ENCODE results near the gene SYF2. TPM values are rescaled to one million over a fixed set of nuclear protein-coding genes. Genes with fewer than 3 reads are reported as not detected.

SYF2 gene
- total RNA-seq, 1 experiment from 2014 or later, result 30.2 TPM

DNA sequence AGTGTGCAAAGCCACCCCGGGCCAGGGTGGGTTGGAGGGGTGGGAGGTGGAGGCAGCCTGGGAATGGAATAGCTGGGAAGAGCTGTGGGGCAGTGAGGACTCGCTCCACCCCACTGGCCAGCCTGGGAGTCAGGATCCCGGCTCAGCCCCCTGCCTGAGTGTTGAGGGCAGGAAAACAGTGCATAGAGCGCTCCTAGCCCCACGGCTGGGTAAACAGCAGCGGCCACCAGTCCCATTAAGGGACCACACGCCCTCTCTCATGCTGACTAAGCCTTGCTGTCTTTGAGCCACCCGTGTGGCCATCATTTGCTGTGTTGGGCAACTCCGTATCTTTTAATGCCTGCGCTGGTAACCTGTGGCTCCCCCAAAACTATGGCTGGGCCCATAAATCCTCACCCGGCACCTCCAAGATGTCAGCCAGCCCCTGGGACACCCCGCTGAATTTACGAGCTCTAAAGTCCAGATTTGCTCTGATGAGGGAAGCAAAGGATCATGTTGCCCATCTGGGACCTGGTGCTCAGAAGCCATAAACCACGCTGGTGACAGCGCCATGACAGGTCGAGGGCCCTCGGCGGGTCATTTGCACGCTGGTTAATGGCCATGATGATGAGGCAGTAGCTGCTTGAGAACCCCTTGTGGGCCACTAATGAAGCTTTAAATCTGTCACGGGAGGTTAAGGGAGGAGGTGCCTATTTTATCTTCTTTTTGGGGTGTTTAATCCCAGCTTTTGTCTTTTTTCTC, 34.9 kb downstream of the SYF2 start:
- CTCF ChIA-PET, result interaction anchor here (0.6 kb wide), 2 partner anchors 24 to 162 kb away, joined by 4 to 6 read pairs; no protein-coding TSS in a partner anchor
- Histone ChIP-seq H3K9me3 (ENCODE audit: low read depth, low read length, poor library complexity, severe bottlenecking) (no peaks in the 10 kb centered on the region), H3K4me1 (ENCODE audit: insufficient read depth, low read length, poor library complexity, severe bottlenecking) (peaks cover 11% of the 10 kb centered on the region), H3K4me3 (ENCODE audit: low read depth, low read length, poor library complexity, severe bottlenecking) (no peak overlapping the region), H3K27ac (ENCODE audit: low read depth, low read length, poor library complexity, severe bottlenecking) (no peak overlapping the region), H3K36me3 (ENCODE audit: insufficient read depth, low read length, poor library complexity, severe bottlenecking) (no peaks in the 10 kb centered on the region), H3K27me3 (replicated peaks; ENCODE audit: insufficient read depth, low read depth, low read length, poor library complexity) (no peaks in the 10 kb centered on the region)
- intact Hi-C loops (cut with micrococcal nuclease; ENCODE audit: unreplicated experiment), result no loop called here
- DNase-seq (ENCODE audit: low spot score), result no peak
- POLR2A ChIA-PET (ENCODE audit: low non-redundant PET), result no interaction called here
- no peak for TF ChIP-seq EZH2 (IDR thresholded peaks at IDR 0.05; ENCODE audit: borderline replicate concordance, low read depth, low read length, poor library complexity, severe bottlenecking)
- TF ChIP-seq, protein P1, sequence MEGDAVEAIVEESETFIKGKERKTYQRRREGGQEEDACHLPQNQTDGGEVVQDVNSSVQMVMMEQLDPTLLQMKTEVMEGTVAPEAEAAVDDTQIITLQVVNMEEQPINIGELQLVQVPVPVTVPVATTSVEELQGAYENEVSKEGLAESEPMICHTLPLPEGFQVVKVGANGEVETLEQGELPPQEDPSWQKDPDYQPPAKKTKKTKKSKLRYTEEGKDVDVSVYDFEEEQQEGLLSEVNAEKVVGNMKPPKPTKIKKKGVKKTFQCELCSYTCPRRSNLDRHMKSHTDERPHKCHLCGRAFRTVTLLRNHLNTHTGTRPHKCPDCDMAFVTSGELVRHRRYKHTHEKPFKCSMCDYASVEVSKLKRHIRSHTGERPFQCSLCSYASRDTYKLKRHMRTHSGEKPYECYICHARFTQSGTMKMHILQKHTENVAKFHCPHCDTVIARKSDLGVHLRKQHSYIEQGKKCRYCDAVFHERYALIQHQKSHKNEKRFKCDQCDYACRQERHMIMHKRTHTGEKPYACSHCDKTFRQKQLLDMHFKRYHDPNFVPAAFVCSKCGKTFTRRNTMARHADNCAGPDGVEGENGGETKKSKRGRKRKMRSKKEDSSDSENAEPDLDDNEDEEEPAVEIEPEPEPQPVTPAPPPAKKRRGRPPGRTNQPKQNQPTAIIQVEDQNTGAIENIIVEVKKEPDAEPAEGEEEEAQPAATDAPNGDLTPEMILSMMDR (conservative IDR thresholded peaks at IDR 0.05; ENCODE audit: low read depth, low read length), result no peak
- no TSS peak for BruUV-seq (replicated peaks)

DNA sequence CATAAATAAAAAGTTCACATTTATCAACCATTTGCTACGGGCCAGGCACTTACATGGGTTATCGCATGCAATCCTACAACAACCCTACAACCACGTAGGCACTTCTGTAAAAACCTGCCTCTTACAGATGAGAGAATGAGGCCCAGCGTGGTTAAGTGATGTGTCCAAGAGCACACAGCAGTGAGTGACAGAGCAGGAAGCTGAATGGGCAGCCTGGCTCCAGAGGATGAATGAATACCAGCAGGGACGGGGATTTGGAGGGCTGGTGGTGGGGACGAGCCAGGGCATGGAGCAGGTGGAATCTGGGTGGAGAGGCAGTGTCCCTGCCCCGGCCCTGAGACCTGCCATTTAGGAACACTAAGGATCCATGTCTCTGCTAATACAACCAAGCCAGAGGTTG, 35.5 kb downstream of the SYF2 start:
- Histone ChIP-seq H3K4me3 (ENCODE audit: low read depth, low read length, poor library complexity, severe bottlenecking) (no peak overlapping the region), H3K27ac (ENCODE audit: low read depth, low read length, poor library complexity, severe bottlenecking) (no peak overlapping the region), H3K4me1 (ENCODE audit: insufficient read depth, low read length, poor library complexity, severe bottlenecking) (peaks cover 11% of the 10 kb centered on the region), H3K27me3 (replicated peaks; ENCODE audit: insufficient read depth, low read depth, low read length, poor library complexity) (no peaks in the 10 kb centered on the region), H3K9me3 (ENCODE audit: low read depth, low read length, poor library complexity, severe bottlenecking) (no peaks in the 10 kb centered on the region), H3K36me3 (ENCODE audit: insufficient read depth, low read length, poor library complexity, severe bottlenecking) (no peaks in the 10 kb centered on the region)
- TF ChIP-seq, protein P1 (conservative IDR thresholded peaks at IDR 0.05; ENCODE audit: low read depth, low read length), result no peak
- no peak for TF ChIP-seq EZH2 (IDR thresholded peaks at IDR 0.05; ENCODE audit: borderline replicate concordance, low read depth, low read length, poor library complexity, severe bottlenecking)
- ChIA-PET POLR2A (ENCODE audit: low non-redundant PET) (no interaction called here), CTCF (interaction anchor here (0.6 kb wide), 2 partner anchors 24 to 161 kb away, joined by 4 to 6 read pairs; no protein-coding TSS in a partner anchor)
- no TSS peak for BruUV-seq (replicated peaks)
- intact Hi-C loops (cut with micrococcal nuclease; ENCODE audit: unreplicated experiment), result no loop called here
- DNase-seq (ENCODE audit: low spot score), result no peak

DNA sequence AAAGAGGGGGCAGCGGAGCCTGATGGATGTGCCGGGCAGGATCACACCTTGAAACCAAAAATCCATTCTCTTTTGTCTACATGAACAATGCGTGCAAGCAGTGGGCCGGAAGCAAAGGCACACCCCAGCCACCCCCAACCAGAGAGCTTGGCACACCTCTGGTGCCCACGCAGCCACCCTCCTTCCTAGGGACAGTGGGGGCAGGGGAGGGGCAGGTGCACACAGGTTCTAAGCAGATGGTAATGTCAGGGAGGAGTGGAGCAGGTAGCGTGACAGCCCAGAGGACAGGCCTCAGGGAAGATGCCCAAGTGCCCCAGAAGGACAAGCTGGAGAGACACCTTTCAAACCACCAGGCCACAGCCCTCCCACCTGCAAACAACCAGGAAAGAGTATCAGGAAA, 36.5 kb downstream of the SYF2 start:
- no peaks in the 10 kb centered on the region for H3K36me3 ChIP-seq (ENCODE audit: insufficient read depth, low read length, poor library complexity, severe bottlenecking)
- no peaks in the 10 kb centered on the region for H3K9me3 ChIP-seq (ENCODE audit: low read depth, low read length, poor library complexity, severe bottlenecking)
- no peak overlapping the region for H3K27ac ChIP-seq (ENCODE audit: low read depth, low read length, poor library complexity, severe bottlenecking)
- CTCF ChIA-PET, result no interaction called here
- no peaks in the 10 kb centered on the region for H3K27me3 ChIP-seq (replicated peaks; ENCODE audit: insufficient read depth, low read depth, low read length, poor library complexity)
- POLR2A ChIA-PET (ENCODE audit: low non-redundant PET), result no interaction called here
- peaks cover 11% of the 10 kb centered on the region for H3K4me1 ChIP-seq (ENCODE audit: insufficient read depth, low read length, poor library complexity, severe bottlenecking)
- BruUV-seq (replicated peaks), result no TSS peak
- TF ChIP-seq, protein P1 (conservative IDR thresholded peaks at IDR 0.05; ENCODE audit: low read depth, low read length), result no peak
- TF ChIP-seq EZH2 (IDR thresholded peaks at IDR 0.05; ENCODE audit: borderline replicate concordance, low read depth, low read length, poor library complexity, severe bottlenecking), result no peak
- H3K4me3 ChIP-seq (ENCODE audit: low read depth, low read length, poor library complexity, severe bottlenecking), result no peak overlapping the region
- DNase-seq (ENCODE audit: low spot score), result no peak
- intact Hi-C loops (cut with micrococcal nuclease; ENCODE audit: unreplicated experiment), result no loop called here

All from A673 (cell line).